Nucleus accumbens (tissue), 56 donors: ENCODE data around the gene OR51F2.
"Not testable (repeated sequence)": the region's sequence is repeated elsewhere in the genome, so short reads cannot be mapped to it uniquely, and the experiment has no call there.

Experiments
- DNase-seq, 56 donors: peaks; one replicate each; lab custom pipeline; 2025; lab: John Stamatoyannopoulos, UW

The OR51F2 gene

GRCh38 chr11:4821021-4821420 is at the start of gene OR51F2:
TSS of gene OR51F2 (plus strand) at chr11:4821321. CDS start at chr11:4821422, 101 bp downstream.
- no peak for DNase-seq

- DNase-seq, result no peak
Observed at GRCh38 chr11:4782454-4782853, 38.7 kb upstream of the OR51F2 start.

- DNase-seq, result no peak
Observed at GRCh38 chr11:4797206-4797605, 23.9 kb upstream of the OR51F2 start.

GRCh38 chr11:4798427-4799183 is 22.5 kb upstream of the OR51F2 start:
- DNase-seq, result no peak

- not testable (repeated sequence) for DNase-seq
Observed at GRCh38 chr11:4801316-4801715, 19.8 kb upstream of the OR51F2 start.

- no peak for DNase-seq
Observed at GRCh38 chr11:4804280-4804679, 16.8 kb upstream of the OR51F2 start, which contains the start of gene OR52R1. TSS of gene OR52R1 (minus strand) at chr11:4804380. CDS start at chr11:4804380, 0 bp downstream.

GRCh38 chr11:4808476-4808875 is 12.6 kb upstream of the OR51F2 start:
- DNase-seq, result no peak

- peak in 6 of 56 donors; percentile 17 to 57 (median 28) for DNase-seq
Observed at GRCh38 chr11:4809246-4809645, 11.9 kb upstream of the OR51F2 start.

GRCh38 chr11:4825132-4825531 is 4.0 kb downstream of the OR51F2 start:
- DNase-seq, result no peak

GRCh38 chr11:4826425-4826824 is 5.3 kb downstream of the OR51F2 start:
- DNase-seq, result no peak

GRCh38 chr11:4830346-4830745 is 9.2 kb downstream of the OR51F2 start:
- no peak for DNase-seq

GRCh38 chr11:4830909-4831308 is 9.8 kb downstream of the OR51F2 start:
- no peak for DNase-seq

GRCh38 chr11:4839851-4840549 is 18.9 kb downstream of the OR51F2 start:
- DNase-seq, result no peak

GRCh38 chr11:4848908-4849532 is 27.9 kb downstream of the OR51F2 start, which contains the start of gene OR51S1:
TSS of gene OR51S1 (minus strand) at chr11:4849208. CDS start at chr11:4849208, 0 bp downstream.
- no peak for DNase-seq

- no peak for DNase-seq
Observed at GRCh38 chr11:4851033-4851432, 29.9 kb downstream of the OR51F2 start.

- DNase-seq, result not testable (repeated sequence)
Observed at GRCh38 chr11:4854286-4854685, 33.2 kb downstream of the OR51F2 start.

- no peak for DNase-seq
Observed at GRCh38 chr11:4862447-4863236, 41.5 kb downstream of the OR51F2 start.

GRCh38 chr11:4863876-4864275 is 42.8 kb downstream of the OR51F2 start:
- no peak for DNase-seq

GRCh38 chr11:4865855-4866254 is 44.7 kb downstream of the OR51F2 start:
- DNase-seq, result no peak
